ENCODE data around the gene RASGRP1. TPM values are rescaled to one million over a fixed set of nuclear protein-coding genes. Genes with fewer than 3 reads are reported as not detected.

RASGRP1 gene
- total RNA-seq, 1 donor from 2014 or later: 20.4 TPM

DNA sequence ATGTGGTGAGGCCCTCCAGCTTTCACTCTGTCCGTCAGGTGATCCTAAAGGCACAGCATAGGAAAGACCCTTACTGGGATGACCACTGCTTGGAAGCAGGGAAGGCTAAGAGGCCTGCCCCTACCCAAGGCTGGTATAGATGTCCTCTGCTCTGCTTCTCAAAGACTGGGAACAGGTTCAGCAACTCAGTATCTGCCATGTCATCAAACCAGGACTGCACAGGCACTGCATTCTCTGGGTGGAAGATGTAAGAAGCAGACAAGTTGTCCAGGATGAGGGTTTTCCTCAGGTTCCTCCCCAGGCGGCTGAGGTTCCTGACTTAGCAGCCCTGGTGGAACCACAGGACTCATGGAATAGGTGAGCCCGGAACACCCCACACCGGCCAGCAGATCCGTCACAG lies 106.0 kb downstream of the RASGRP1 start:
- no peak for DNase-seq

DNA sequence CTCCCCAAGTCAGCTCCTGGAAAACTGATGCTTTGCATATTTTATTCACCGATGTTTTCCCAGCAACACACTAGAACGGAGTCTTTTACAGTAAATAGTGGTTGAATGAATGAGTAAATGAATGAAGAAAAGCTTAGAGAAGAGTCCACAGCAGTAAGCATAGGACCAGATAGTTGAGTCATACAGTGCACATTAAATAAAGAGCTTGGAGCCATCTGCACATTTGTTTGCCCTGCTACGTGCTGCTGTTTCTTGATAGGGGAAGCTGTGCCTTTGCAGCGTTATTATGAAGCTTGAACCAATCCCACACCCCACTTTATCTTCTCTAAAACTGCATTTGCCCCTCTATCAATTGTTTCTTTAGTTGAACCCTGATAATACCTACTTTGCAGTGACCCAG lies 109.5 kb downstream of the RASGRP1 start:
- DNase-seq: no peak

GRCh38 chr15:38454696-38455090 lies 109.9 kb downstream of the RASGRP1 start:
- no peak for DNase-seq

- DNase-seq: peak; percentile 86
Measured at GRCh38 chr15:38453971-38454695, 110.5 kb downstream of the RASGRP1 start, which contains the start of gene FAM98B. FAM98B (plus strand) TSS chr15:38454127; CDS start chr15:38454162, 35 bp downstream.

DNA sequence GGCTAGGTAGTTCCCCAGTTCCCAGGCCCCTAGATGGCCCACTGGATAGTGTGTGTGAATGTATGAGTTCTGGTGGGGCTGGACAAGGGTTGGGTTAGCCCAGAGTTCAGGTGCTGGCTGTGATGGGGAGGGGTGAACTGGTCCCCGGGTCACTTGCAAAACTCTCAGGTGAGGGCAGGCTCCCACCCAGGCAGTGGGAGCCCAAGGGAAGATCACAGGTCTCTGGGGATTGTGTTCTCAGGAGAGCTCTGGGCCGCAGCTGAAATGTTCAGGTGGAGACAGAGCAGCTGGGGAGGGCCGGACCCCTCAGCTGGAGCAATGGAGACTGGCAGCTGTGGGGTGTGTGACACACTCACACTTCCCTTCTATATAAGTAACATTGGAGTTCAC lies 123.5 kb downstream of the RASGRP1 start:
- no peak for DNase-seq

- DNase-seq: no peak
Measured at GRCh38 chr15:38440353-38441129, 124.1 kb downstream of the RASGRP1 start.

Other genes starting within 250 kb of the RASGRP1 start
- gene FAM98B, start 110.7 kb downstream of the RASGRP1 start, total RNA-seq: 47.9 TPM

All from occipital lobe (tissue), 2 donors.